CD4-positive, alpha-beta T cell treated with Interleukin-17A for 1 hour (primary cell): ENCODE measurements around the gene DZIP3.

ENCODE experiments used
- DNase-seq: peaks from one replicate; pipeline ENCODE4 v3.0.0-alpha.2; 2020

DZIP3 gene

GRCh38 chr3:108589081-108589997 lies at the start of gene DZIP3, which contains the start of gene CIP2A:
Gene DZIP3, plus strand, starts transcription at chr3:108589722. Its CDS starts 15,685 bp downstream, at chr3:108605407.
Gene CIP2A, minus strand, starts transcription at chr3:108589438. Its CDS starts 63 bp downstream, at chr3:108589375.
- DNase-seq, result peak; percentile 90

GRCh38 chr3:108546247-108546646 lies 43.3 kb upstream of the DZIP3 start:
- DNase-seq, result peak; percentile 20

GRCh38 chr3:108546692-108547091 lies 42.8 kb upstream of the DZIP3 start:
- DNase-seq, result no peak

GRCh38 chr3:108548304-108548703 lies 41.2 kb upstream of the DZIP3 start:
- DNase-seq, result no peak

GRCh38 chr3:108548886-108549285 lies 40.6 kb upstream of the DZIP3 start:
- no peak for DNase-seq

- DNase-seq, result peak; percentile 63
Measured at GRCh38 chr3:108552267-108553159, 37.0 kb upstream of the DZIP3 start.

- no peak for DNase-seq
Measured at GRCh38 chr3:108554229-108554628, 35.3 kb upstream of the DZIP3 start.

- no peak for DNase-seq
Measured at GRCh38 chr3:108554913-108555571, 34.5 kb upstream of the DZIP3 start.

GRCh38 chr3:108555966-108556581 lies 33.4 kb upstream of the DZIP3 start:
- no peak for DNase-seq

- DNase-seq, result no peak
Measured at GRCh38 chr3:108562565-108562964, 27.0 kb upstream of the DZIP3 start.

- DNase-seq, result no peak
Measured at GRCh38 chr3:108564564-108564963, 25.0 kb upstream of the DZIP3 start.

GRCh38 chr3:108565506-108565905 lies 24.0 kb upstream of the DZIP3 start:
- DNase-seq, result no peak

GRCh38 chr3:108566599-108566998 lies 22.9 kb upstream of the DZIP3 start:
- no peak for DNase-seq

- no peak for DNase-seq
Measured at GRCh38 chr3:108569336-108569735, 20.2 kb upstream of the DZIP3 start.

GRCh38 chr3:108578064-108578463 lies 11.5 kb upstream of the DZIP3 start:
- DNase-seq, result no peak

- no peak for DNase-seq
Measured at GRCh38 chr3:108588601-108589000, 921 bp upstream of the DZIP3 start.

GRCh38 chr3:108589998-108590323 lies 439 bp downstream of the DZIP3 start:
- DNase-seq, result no peak

- peak; percentile 26 for DNase-seq
Measured at GRCh38 chr3:108590460-108590859, 938 bp downstream of the DZIP3 start.

- DNase-seq, result no peak
Measured at GRCh38 chr3:108595321-108595720, 5.8 kb downstream of the DZIP3 start.

GRCh38 chr3:108598375-108598774 lies 8.9 kb downstream of the DZIP3 start:
- DNase-seq, result no peak

GRCh38 chr3:108599677-108600409 lies 10.3 kb downstream of the DZIP3 start:
- no peak for DNase-seq
